Hindlimb muscle (tissue), 1 donor: ENCODE data around the gene DMRT2. TPM values are rescaled to one million over a fixed set of nuclear protein-coding genes. Genes with fewer than 3 reads are reported as not detected.

Experiments
- DNase-seq: peaks from one replicate; pipeline ENCODE4 v3.0.0-alpha.2; 2013
- polyA plus RNA-seq: library from polyadenylated mRNA; unstranded; fragments of 120-200 nt; gene quantifications from one replicate; pipeline ENCODE4 v1.2.1, GENCODE V29; 2013; ENCODE audit not compliant: insufficient read length

The DMRT2 gene
- polyA plus RNA-seq, 1 donor: 31.0 TPM

- DNase-seq: peak; percentile 69
Measured at GRCh38 chr9:1047591-1048230, 2.4 kb upstream of the DMRT2 start.

- no peak for DNase-seq
Measured at GRCh38 chr9:1048231-1048619, 1.9 kb upstream of the DMRT2 start.

GRCh38 chr9:1048811-1049210 is 1.3 kb upstream of the DMRT2 start:
- no peak for DNase-seq

- no peak for DNase-seq
Measured at GRCh38 chr9:1049641-1050040, 516 bp upstream of the DMRT2 start.

GRCh38 chr9:1051210-1051583 is 1.0 kb downstream of the DMRT2 start:
- DNase-seq: no peak

GRCh38 chr9:1051584-1052275 is 1.6 kb downstream of the DMRT2 start:
- peak; percentile 58 for DNase-seq

- DNase-seq: no peak
Measured at GRCh38 chr9:1052365-1053281, 2.5 kb downstream of the DMRT2 start.

GRCh38 chr9:1053282-1053621 is 3.1 kb downstream of the DMRT2 start:
- no peak for DNase-seq

- no peak for DNase-seq
Measured at GRCh38 chr9:1053986-1054425, 3.8 kb downstream of the DMRT2 start.

- no peak for DNase-seq
Measured at GRCh38 chr9:1055166-1055565, 5.0 kb downstream of the DMRT2 start.

GRCh38 chr9:1057910-1058309 is 7.8 kb downstream of the DMRT2 start:
- no peak for DNase-seq

- DNase-seq: no peak
Measured at GRCh38 chr9:1058826-1059487, 8.8 kb downstream of the DMRT2 start.

- DNase-seq: no peak
Measured at GRCh38 chr9:1065130-1065529, 15.0 kb downstream of the DMRT2 start.

- DNase-seq: no peak
Measured at GRCh38 chr9:1070692-1071091, 20.5 kb downstream of the DMRT2 start.

- no peak for DNase-seq
Measured at GRCh38 chr9:1071730-1072129, 21.6 kb downstream of the DMRT2 start.

GRCh38 chr9:1073497-1073896 is 23.3 kb downstream of the DMRT2 start:
- DNase-seq: no peak

- no peak for DNase-seq
Measured at GRCh38 chr9:1077616-1078015, 27.5 kb downstream of the DMRT2 start.

- DNase-seq: peak; percentile 60
Measured at GRCh38 chr9:1083325-1083913, 33.3 kb downstream of the DMRT2 start.

GRCh38 chr9:1085086-1085485 is 34.9 kb downstream of the DMRT2 start:
- DNase-seq: no peak

- DNase-seq: no peak
Measured at GRCh38 chr9:1086517-1086916, 36.4 kb downstream of the DMRT2 start.

- DNase-seq: no peak
Measured at GRCh38 chr9:1087120-1087881, 37.1 kb downstream of the DMRT2 start.

- no peak for DNase-seq
Measured at GRCh38 chr9:1094749-1095148, 44.6 kb downstream of the DMRT2 start.
